Large intestine (tissue), 3 donors: ENCODE results near the gene ZACN. TPM values are rescaled to one million over a fixed set of nuclear protein-coding genes. Genes with fewer than 3 reads are reported as not detected.

Experiments
- DNase-seq, 2 donors: peaks; one replicate each; pipeline versions ENCODE4 v3.0.0 to v3.0.0-alpha.2; 2013
- H3K27ac ChIP-seq: one replicate; pipeline ENCODE4 v1.5.1; 2013; ENCODE audit warnings: low read length
- H3K27me3 ChIP-seq: 2 replicates; pipeline ENCODE4 v1.6.1; 2013; ENCODE audit warnings: low read length; ENCODE audit not compliant: control insufficient read depth, insufficient read depth
- H3K36me3 ChIP-seq: 2 replicates; pipeline ENCODE4 v1.6.1; 2013; ENCODE audit warnings: low read length; ENCODE audit not compliant: control insufficient read depth, insufficient read depth
- H3K4me1 ChIP-seq: one replicate; pipeline ENCODE4 v1.6.1; 2013; ENCODE audit warnings: low read length; ENCODE audit not compliant: control insufficient read depth, insufficient read depth
- H3K4me3 ChIP-seq: one replicate; pipeline ENCODE4 v1.5.1; 2013; ENCODE audit warnings: low read length
- H3K9me3 ChIP-seq: one replicate; pipeline ENCODE4 v1.6.1; 2013; ENCODE audit warnings: mild to moderate bottlenecking, low read depth, low read length, moderate library complexity; ENCODE audit not compliant: control insufficient read depth
- WGBS: methylation state at CpG from one replicate; pipeline ENCODE4 v1.1.5; 2013; ENCODE audit warnings: low lambda C conversion rate; ENCODE audit not compliant: insufficient coverage; 5-methylcytosine and 5-hydroxymethylcytosine counted together
- polyA plus RNA-seq: library from polyadenylated mRNA; unstranded; fragments of 120-200 nt; gene quantifications from one replicate; pipeline ENCODE4 v1.2.1, GENCODE V29; 2013

The ZACN gene
- polyA plus RNA-seq, 1 donor, result 23.7 TPM

DNA sequence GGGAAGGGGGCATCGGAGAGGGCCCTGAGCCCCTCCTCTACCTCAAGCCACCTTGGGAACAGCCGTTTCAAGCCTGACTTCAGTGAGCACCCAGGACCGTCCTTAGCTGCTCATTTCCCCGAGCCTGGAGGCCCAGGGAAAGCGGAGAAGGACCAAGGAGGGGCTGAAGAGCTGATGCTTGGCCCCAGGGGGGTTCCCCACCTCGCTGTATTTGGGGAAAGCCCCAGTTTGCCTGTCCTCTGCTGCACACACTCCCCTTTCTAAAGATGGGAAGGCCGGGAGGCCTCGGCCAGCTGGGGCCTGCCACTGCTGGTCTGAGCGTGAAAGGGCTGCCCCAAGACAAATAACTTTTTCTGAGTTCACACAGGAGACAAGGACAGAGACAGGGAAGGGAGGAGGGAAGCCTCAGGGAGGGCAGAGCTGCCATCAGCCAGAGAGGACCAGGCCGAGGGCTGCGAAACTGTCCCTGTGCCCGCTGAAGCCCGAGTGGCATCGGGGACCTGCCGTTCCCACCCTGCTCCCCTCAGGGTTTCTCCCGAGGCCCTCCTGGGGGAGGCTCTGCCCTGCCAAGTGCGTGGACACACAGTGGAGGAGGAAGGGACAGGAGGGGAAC lies 11.6 kb downstream of the ZACN start:
- no peaks in the 10 kb centered on the region for H3K4me1 ChIP-seq
- no peak overlapping the region for H3K27ac ChIP-seq
- H3K4me3 ChIP-seq, result no peak overlapping the region
- peaks cover 94% of the 10 kb centered on the region for H3K36me3 ChIP-seq
- no peaks in the 10 kb centered on the region for H3K27me3 ChIP-seq
- WGBS, result no CpG with 5 or more reads among the region's 17 CpGs
- H3K9me3 ChIP-seq, result no peaks in the 10 kb centered on the region
- no peak for DNase-seq

DNA sequence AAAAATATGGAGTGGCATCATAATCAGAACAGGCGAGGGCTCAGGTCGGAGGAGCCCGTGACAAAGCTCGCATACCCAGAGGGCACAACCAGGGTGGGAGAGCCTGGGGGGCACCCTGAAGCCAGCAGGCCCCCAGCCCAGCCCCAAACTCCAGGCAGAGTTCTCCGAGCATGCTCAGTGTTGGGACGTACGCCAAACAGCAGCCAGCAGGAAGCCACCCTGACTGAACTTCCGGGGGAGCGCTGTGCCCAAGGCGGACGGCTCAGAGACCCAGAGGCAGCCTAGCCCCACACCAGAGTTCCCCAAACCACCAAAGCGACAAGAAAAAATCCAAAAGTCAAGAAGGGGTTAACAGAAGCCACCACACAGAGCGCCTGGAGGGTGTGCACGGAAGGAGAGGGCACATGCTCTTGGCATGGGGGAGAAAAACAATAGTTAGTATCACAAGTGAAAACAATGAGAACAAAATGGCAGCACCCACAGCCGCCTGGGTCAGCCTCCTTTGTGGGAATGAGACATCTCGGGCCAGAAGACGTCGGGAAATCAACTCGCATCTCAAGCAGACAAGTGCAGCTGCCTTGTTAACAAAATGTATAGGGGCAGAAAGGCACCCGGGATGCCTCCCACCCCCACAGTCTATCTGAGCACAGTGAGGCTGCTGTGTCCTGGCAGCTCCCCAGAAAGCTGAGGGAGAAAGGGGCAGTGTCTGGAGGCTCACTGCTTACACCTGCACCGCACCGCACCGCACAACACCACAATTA lies 12.7 kb downstream of the ZACN start:
- Histone ChIP-seq H3K36me3 (peaks cover 92% of the 10 kb centered on the region), H3K9me3 (no peaks in the 10 kb centered on the region), H3K27me3 (no peaks in the 10 kb centered on the region), H3K27ac (no peak overlapping the region), H3K4me1 (no peaks in the 10 kb centered on the region), H3K4me3 (no peak overlapping the region)
- 100% methylated on average over 1 of the region's 23 CpGs for WGBS
- DNase-seq, result no peak

DNA sequence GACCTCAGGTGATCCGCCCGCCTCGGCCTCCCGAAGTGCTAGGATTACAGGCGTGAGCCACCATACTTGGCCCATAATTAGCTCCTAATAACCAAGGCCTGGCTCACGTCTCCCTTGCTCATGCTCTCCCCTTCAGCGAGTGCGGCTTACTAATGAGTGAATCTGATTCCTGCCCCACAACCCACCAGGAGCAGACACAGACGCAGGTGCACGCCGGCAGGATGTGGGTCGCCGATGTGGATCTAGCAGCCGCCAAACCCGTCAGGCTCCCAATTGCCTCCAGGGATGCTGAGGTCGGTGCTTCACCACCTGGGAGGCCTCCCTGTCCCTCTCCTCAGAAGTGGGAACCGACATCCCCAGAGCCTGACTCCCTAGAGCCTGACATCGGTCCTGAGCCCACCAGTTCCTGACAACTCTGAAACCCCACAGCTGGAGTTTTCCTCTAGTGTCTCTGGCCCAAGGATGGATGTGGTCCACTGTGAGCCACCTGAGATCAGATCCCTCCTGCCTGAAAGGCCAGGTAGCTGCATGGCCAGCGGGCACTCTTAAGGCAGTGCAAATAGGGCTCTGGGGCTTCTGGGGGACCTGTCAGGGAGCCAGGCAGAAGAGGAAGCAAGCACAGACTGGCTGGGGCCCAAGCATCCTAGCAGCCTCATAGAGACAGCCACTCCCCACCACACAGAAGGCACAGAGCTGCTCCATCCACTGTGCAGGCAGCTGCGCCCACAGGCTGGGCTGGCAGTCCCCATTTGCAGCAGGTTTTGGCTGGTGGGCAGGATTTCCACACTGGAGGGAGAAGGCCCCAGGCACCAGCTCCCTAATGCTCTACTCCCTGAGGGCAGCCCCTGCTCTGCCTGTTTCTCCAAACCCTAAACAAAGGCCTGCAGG lies 13.8 kb downstream of the ZACN start:
- peak in 1 of 2 donors; percentile 0 for DNase-seq
- Histone ChIP-seq H3K36me3 (peaks cover 92% of the 10 kb centered on the region), H3K9me3 (no peaks in the 10 kb centered on the region), H3K4me1 (no peaks in the 10 kb centered on the region), H3K4me3 (no peak overlapping the region), H3K27me3 (no peaks in the 10 kb centered on the region), H3K27ac (no peak overlapping the region)
- WGBS, result no CpG with 5 or more reads among the region's 20 CpGs

DNA sequence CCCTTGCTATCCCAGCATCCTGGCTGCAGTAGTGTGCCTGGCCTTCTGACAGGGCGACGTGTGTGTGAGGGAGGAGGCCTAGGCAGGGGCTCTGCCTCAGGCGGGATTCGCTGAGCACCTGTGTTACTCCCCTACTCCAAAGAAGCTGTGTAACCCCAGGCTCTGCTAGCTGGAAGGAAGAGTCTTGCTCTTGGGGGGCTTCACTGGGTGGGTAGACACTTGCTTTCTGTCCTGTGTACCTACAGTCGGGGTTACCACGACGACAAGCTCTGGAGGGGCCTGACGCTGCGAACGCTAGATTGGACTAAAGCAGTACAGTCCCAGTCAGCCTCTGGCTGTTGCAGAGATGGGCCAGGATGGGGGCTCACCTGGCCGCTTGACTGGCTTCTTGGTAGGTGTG lies 15.1 kb downstream of the ZACN start:
- H3K4me3 ChIP-seq, result no peak overlapping the region
- no peaks in the 10 kb centered on the region for H3K4me1 ChIP-seq
- peaks cover 81% of the 10 kb centered on the region for H3K36me3 ChIP-seq
- DNase-seq, result no peak
- WGBS, result no CpG with 5 or more reads among the region's 11 CpGs
- H3K9me3 ChIP-seq, result no peaks in the 10 kb centered on the region
- H3K27ac ChIP-seq, result no peak overlapping the region
- H3K27me3 ChIP-seq, result no peaks in the 10 kb centered on the region

DNA sequence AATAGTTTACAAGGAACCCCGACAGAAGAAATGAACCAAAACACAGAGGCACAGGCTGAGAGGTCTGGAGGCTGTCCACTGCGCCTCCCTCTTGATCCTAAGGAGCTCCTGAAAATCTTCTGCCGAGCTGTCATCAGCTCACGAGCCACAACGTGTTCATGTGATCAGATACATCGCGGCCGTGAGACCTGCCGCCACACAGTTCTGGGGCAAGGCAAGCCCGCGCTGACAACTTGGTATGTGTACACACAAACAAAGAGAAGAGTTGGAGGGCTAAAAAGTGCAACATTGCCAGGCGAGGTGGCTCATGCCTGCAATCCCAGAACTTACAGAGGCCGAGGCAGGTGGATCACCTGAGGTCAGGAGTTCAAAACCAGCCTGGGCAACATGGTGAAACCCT lies 17.0 kb downstream of the ZACN start:
- Histone ChIP-seq H3K4me3 (no peak overlapping the region), H3K9me3 (no peaks in the 10 kb centered on the region), H3K4me1 (no peaks in the 10 kb centered on the region), H3K36me3 (peaks cover 76% of the 10 kb centered on the region), H3K27me3 (no peaks in the 10 kb centered on the region), H3K27ac (no peak overlapping the region)
- no peak for DNase-seq
- WGBS, result no CpG with 5 or more reads among the region's 13 CpGs

DNA sequence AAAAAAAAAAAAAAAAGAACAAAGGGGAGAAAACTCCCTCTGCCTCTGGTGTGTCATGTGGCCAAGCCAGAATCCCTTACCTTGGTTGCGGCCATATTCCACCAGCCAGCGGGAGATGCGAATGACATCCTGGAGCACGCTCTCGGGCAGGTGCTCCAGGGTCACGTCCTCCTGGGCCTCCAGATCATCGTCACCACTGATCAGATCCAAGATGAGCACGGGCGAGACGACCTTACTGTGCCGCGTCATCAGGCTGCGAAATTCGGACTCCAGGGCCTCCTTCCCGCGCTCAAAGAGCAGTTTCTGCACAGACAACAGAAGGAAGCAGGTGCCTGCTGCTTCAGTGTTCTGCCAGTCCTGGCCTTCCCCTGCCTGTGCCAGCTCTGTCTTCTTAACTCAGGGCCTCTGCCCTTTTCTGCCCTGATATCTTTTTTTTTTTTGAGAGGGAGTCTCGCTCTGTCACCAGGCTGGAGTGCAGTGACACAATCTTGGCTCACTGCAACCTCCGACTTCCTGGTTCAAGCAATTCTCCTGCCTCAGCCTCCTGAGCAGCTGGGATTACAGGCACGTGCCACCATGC lies 18.8 kb downstream of the ZACN start:
- 100% methylated on average over 2 of the region's 19 CpGs for WGBS
- peaks cover 73% of the 10 kb centered on the region for H3K36me3 ChIP-seq
- H3K9me3 ChIP-seq, result no peaks in the 10 kb centered on the region
- DNase-seq, result peak in 1 of 2 donors; percentile 0
- no peak overlapping the region for H3K4me3 ChIP-seq
- no peak overlapping the region for H3K27ac ChIP-seq
- H3K27me3 ChIP-seq, result no peaks in the 10 kb centered on the region
- peaks cover 3% of the 10 kb centered on the region for H3K4me1 ChIP-seq

DNA sequence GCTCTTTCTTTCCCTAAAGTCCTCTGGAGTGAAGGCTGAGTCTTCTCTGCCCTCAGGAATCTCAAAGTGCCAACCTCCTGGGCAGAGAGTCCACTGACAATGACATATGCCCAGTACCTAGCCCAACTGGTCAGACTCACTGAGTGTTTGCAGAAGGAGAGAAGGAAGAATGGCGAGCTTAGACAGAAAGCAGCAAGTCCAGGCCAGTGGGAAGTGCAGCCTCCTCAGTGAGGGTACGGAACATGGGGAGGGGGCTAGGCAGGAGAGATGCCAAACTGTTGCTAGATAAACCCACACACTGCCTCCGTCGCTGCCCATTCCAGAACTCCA lies 23.9 kb downstream of the ZACN start:
- H3K27ac ChIP-seq, result peak overlapping the region; percentile 75
- H3K36me3 ChIP-seq, result peaks cover 27% of the 10 kb centered on the region
- WGBS, result no CpG with 5 or more reads among the region's 4 CpGs
- H3K27me3 ChIP-seq, result no peaks in the 10 kb centered on the region
- peak overlapping the region; percentile 76 for H3K4me3 ChIP-seq
- H3K9me3 ChIP-seq, result peaks cover 3% of the 10 kb centered on the region
- peaks cover 16% of the 10 kb centered on the region for H3K4me1 ChIP-seq
- DNase-seq, result no peak

DNA sequence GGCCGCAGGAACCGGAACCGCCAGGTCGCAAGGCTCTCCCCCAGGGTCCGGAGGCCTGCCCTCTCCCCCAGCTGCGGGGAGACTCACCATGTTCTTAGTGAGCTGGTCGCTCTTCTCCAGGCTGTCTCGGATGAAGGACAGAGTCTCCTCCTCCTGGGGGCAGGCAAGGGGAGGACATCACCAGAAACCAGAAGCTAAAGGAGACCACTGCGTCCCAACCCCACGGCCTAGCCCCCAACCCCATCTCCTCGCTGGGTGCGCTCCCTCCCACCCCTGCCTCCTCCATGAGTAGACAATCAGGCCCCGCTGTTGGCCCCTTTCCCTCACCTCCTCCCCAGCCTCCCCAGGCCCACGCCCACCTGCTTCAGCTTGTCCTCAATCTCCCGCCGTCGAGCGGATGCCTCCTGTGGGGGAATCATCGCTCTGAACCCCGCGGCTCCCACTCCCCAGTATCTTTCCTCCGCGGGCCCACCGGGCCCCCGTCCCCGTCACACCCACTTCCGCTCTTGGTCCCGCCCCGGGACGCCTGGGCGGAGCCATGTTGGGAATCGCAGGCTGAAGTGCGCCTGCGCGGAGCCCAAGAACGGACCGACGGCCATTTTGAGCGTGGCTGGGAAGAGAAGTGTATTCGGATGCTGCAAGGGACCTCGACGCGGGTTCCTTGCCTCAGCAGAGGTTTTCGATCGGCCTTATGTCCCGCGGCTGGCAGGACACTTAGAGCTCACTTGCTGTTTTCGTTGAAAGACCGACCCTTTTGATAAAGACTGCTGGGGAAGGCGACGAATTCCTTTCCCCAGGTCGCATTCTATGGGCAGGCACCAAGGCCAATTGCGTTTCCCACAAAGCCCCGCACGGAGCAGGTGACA lies 24.5 kb downstream of the ZACN start, which contains the start of gene EXOC7:
Gene EXOC7 (minus strand): TSS at position 514 of the 866 bp plus-strand sequence. CDS start 95 bp downstream, at position 419.
- peaks cover 16% of the 10 kb centered on the region for H3K4me1 ChIP-seq
- peak within 1 kb of the TSS; percentile 76 for H3K4me3 ChIP-seq
- DNase-seq, result peak; percentile 92 to 94
- peaks cover 3% of the 10 kb centered on the region for H3K9me3 ChIP-seq
- peak within 1 kb of the TSS; percentile 75 for H3K27ac ChIP-seq
- no peaks in the 10 kb centered on the region for H3K27me3 ChIP-seq
- peaks cover 27% of the 10 kb centered on the region for H3K36me3 ChIP-seq
- WGBS, result no CpG with 5 or more reads among the region's 55 CpGs

DNA sequence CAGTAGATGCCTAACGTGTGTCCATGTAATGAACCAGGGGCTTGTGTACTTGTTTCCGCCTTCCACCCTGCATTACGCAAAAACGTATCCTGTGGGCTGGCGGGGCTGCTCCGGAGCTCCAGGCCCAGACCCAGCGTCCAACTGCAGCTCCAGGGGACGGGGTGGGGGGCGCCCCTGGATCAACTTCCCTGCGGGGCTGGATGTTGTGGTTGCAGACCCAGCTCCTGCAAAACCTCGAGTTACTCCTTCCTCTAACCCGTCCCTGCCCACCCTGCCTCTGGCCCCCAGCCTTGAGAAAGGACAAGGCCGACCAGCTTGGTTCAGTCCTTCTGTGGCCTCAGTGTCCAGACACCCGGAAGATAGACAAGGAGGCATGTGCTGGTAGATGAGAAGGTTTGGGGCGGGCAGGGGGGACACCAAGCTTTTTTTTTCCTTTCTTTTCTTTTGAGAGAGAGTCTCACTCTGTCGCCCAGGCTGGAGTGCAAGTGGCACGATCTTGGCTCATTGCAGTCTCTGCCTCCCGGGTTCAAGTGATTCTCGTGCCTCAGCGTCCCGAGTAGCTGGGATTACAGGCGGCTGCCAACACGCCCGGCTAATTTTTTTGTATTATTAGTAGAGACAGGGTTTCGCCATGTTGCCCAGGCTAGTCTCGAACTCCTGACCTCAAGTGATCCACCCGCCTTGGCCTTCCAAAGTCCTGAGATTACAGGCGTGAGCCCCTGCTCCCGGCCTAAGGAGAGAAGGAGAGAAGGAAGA lies 25.3 kb downstream of the ZACN start:
- WGBS, result 100% methylated on average over 1 of the region's 29 CpGs

More for the DNA sequence above, 25.3 kb downstream of the ZACN start:
- Histone ChIP-seq H3K36me3 (peaks cover 24% of the 10 kb centered on the region), H3K27me3 (no peaks in the 10 kb centered on the region), H3K27ac (peak overlapping the region; percentile 75), H3K9me3 (peaks cover 3% of the 10 kb centered on the region), H3K4me3 (peak overlapping the region; percentile 76), H3K4me1 (peaks cover 16% of the 10 kb centered on the region)
- no peak for DNase-seq
